Activated T-cell treated with anti-CD3 and anti-CD28 coated beads, Interleukin-2, amount 50 U/mL, for 72 hours (primary cell): ENCODE data around the gene CSH1. TPM values are rescaled to one million over a fixed set of nuclear protein-coding genes. Genes with fewer than 3 reads are reported as not detected.
"Not testable (repeated sequence)": the region's sequence is repeated elsewhere in the genome, so short reads cannot be mapped to it uniquely, and the experiment has no call there.

Source experiments
- ATAC-seq, 2 donors: fragments of 150-1000 bp; cut with Tn5 transposase; replicated peaks in 1 of 2; 2 replicates each; pipeline ENCODE4 v1.10.0; 2021; ENCODE audit warnings: moderate library complexity in 2 of 2, mild to moderate bottlenecking in 1 of 2
- DNase-seq, 2 donors: peaks; one replicate each; pipeline ENCODE4 v3.0.0; 2021 to 2022; ENCODE audit warnings: mixed read lengths in 1 of 2
- H3K27ac Mint-ChIP-seq: one replicate; pipeline ENCODE4 v1.8.0; 2022; ENCODE audit warnings: mild to moderate bottlenecking, moderate library complexity, mixed read lengths
- H3K27me3 Mint-ChIP-seq: one replicate; pipeline ENCODE4 v1.8.0; 2022; ENCODE audit warnings: low read depth, mixed read lengths
- H3K36me3 Mint-ChIP-seq, 2 donors: one replicate each; pipeline ENCODE4 v1.8.0; 2022; ENCODE audit warnings: mixed read lengths in 2 of 2, mild to moderate bottlenecking in 1 of 2; ENCODE audit not compliant: insufficient read depth in 2 of 2
- H3K4me1 Mint-ChIP-seq: one replicate; pipeline ENCODE4 v1.8.0; 2022; ENCODE audit warnings: low read depth, mixed read lengths
- H3K4me3 Mint-ChIP-seq, 2 donors: one replicate each; pipeline ENCODE4 v1.8.0; 2022; ENCODE audit warnings: mild to moderate bottlenecking in 2 of 2, mixed read lengths in 2 of 2, moderate library complexity in 2 of 2
- H3K9me3 Mint-ChIP-seq, 2 donors: one replicate each; pipeline ENCODE4 v1.8.0; 2022; ENCODE audit warnings: mixed read lengths in 2 of 2
- total RNA-seq, 2 donors: library from RNA; stranded (reverse); gene quantifications; one replicate each; pipeline ENCODE4 v1.2.3, GENCODE V29; 2022

Gene CSH1
- total RNA-seq, 2 donors from 2014 or later = not detected

- H3K4me1 Mint-ChIP-seq, H3K36me3 Mint-ChIP-seq, H3K9me3 Mint-ChIP-seq, H3K27ac Mint-ChIP-seq, H3K27me3 Mint-ChIP-seq, DNase-seq, H3K4me3 Mint-ChIP-seq, ATAC-seq: not testable (repeated sequence)
Measured at GRCh38 chr17:63909586-63909985, 13.2 kb upstream of the CSH1 start.

GRCh38 chr17:63907161-63907778, 10.9 kb upstream of the CSH1 start:
- H3K4me3 Mint-ChIP-seq, H3K27ac Mint-ChIP-seq, H3K36me3 Mint-ChIP-seq, H3K27me3 Mint-ChIP-seq, H3K9me3 Mint-ChIP-seq: not testable (repeated sequence)
- ATAC-seq = peak; percentile 54 to 63
- peak; percentile 27 to 44 for DNase-seq
- H3K4me1 Mint-ChIP-seq = peaks cover 19% of the 10 kb centered on the region

GRCh38 chr17:63904796-63905195, 8.4 kb upstream of the CSH1 start:
- not testable (repeated sequence) for H3K36me3 Mint-ChIP-seq, H3K27ac Mint-ChIP-seq, DNase-seq, H3K9me3 Mint-ChIP-seq, H3K27me3 Mint-ChIP-seq, ATAC-seq, H3K4me3 Mint-ChIP-seq
- H3K4me1 Mint-ChIP-seq = peaks cover 16% of the 10 kb centered on the region

GRCh38 chr17:63903787-63904201, 7.4 kb upstream of the CSH1 start:
- H3K36me3 Mint-ChIP-seq, H3K27ac Mint-ChIP-seq, H3K4me3 Mint-ChIP-seq, H3K27me3 Mint-ChIP-seq, H3K9me3 Mint-ChIP-seq: not testable (repeated sequence)
- DNase-seq (peak in 1 of 2 donors; percentile 38), ATAC-seq (peak; percentile 35 to 54)
- H3K4me1 Mint-ChIP-seq = peaks cover 26% of the 10 kb centered on the region

- not testable (repeated sequence) for DNase-seq, H3K27me3 Mint-ChIP-seq, H3K27ac Mint-ChIP-seq, H3K9me3 Mint-ChIP-seq, H3K36me3 Mint-ChIP-seq, H3K4me3 Mint-ChIP-seq, ATAC-seq
- H3K4me1 Mint-ChIP-seq = peaks cover 36% of the 10 kb centered on the region
Measured at GRCh38 chr17:63901971-63902370, 5.6 kb upstream of the CSH1 start.

GRCh38 chr17:63898899-63899798, 2.8 kb upstream of the CSH1 start:
- H3K36me3 Mint-ChIP-seq, H3K27ac Mint-ChIP-seq, H3K27me3 Mint-ChIP-seq, H3K9me3 Mint-ChIP-seq: not testable (repeated sequence)
- DNase-seq (peak; percentile 60 to 69), ATAC-seq (peak; percentile 93 to 96)
- Mint-ChIP-seq H3K4me3 (peak overlapping the region in 1 of 2 donors; percentile 36), H3K4me1 (peaks cover 36% of the 10 kb centered on the region)

- not testable (repeated sequence) for DNase-seq, ATAC-seq, H3K27ac Mint-ChIP-seq, H3K36me3 Mint-ChIP-seq, H3K4me3 Mint-ChIP-seq, H3K27me3 Mint-ChIP-seq, H3K9me3 Mint-ChIP-seq
- H3K4me1 Mint-ChIP-seq = peaks cover 20% of the 10 kb centered on the region
Measured at GRCh38 chr17:63894821-63895220, 1.6 kb downstream of the CSH1 start.

GRCh38 chr17:63894021-63894420, 2.4 kb downstream of the CSH1 start:
- not testable (repeated sequence) for H3K27ac Mint-ChIP-seq, ATAC-seq, H3K36me3 Mint-ChIP-seq, H3K4me3 Mint-ChIP-seq, H3K9me3 Mint-ChIP-seq, DNase-seq, H3K27me3 Mint-ChIP-seq
- peaks cover 15% of the 10 kb centered on the region for H3K4me1 Mint-ChIP-seq

GRCh38 chr17:63892316-63893037, 3.9 kb downstream of the CSH1 start:
- H3K4me3 Mint-ChIP-seq, H3K9me3 Mint-ChIP-seq, DNase-seq, H3K36me3 Mint-ChIP-seq, H3K27me3 Mint-ChIP-seq, H3K4me1 Mint-ChIP-seq, ATAC-seq, H3K27ac Mint-ChIP-seq: not testable (repeated sequence)

GRCh38 chr17:63889026-63889848, 7.1 kb downstream of the CSH1 start:
- DNase-seq (peak; percentile 23 to 34), ATAC-seq (peak; percentile 58 to 64)
- H3K27ac Mint-ChIP-seq, H3K4me1 Mint-ChIP-seq, H3K27me3 Mint-ChIP-seq, H3K36me3 Mint-ChIP-seq, H3K9me3 Mint-ChIP-seq: not testable (repeated sequence)
- H3K4me3 Mint-ChIP-seq = peak overlapping the region in 1 of 2 donors; percentile 36

- H3K4me1 Mint-ChIP-seq = peaks cover 13% of the 10 kb centered on the region
- not testable (repeated sequence) for H3K27me3 Mint-ChIP-seq, H3K4me3 Mint-ChIP-seq, H3K36me3 Mint-ChIP-seq, H3K9me3 Mint-ChIP-seq, H3K27ac Mint-ChIP-seq, ATAC-seq, DNase-seq
Measured at GRCh38 chr17:63885119-63885518, 11.3 kb downstream of the CSH1 start.

- not testable (repeated sequence) for H3K9me3 Mint-ChIP-seq, DNase-seq, H3K36me3 Mint-ChIP-seq, ATAC-seq, H3K4me1 Mint-ChIP-seq, H3K27me3 Mint-ChIP-seq, H3K4me3 Mint-ChIP-seq, H3K27ac Mint-ChIP-seq
Measured at GRCh38 chr17:63882626-63883126, 13.7 kb downstream of the CSH1 start.
